Measurements from ENCODE around the gene MMP20. TPM values are rescaled to one million over a fixed set of nuclear protein-coding genes. Genes with fewer than 3 reads are reported as not detected.

MMP20 gene
- polyA plus RNA-seq, 1 of the 3 experiments (the other 2 are of a cell fraction) = not detected

- Histone ChIP-seq H2AFZ (ENCODE audit: low read depth) (no peak overlapping the region), H3K27ac (ENCODE audit: low read depth in 2 of 2, low read length in 1 of 2) (no peak overlapping the region), H3K4me2 (no peak overlapping the region), H3K36me3 (replicated peaks in 1 of 2; ENCODE audit: control insufficient read depth in 1 of 2, insufficient read depth in 2 of 2, low read length in 1 of 2) (no peaks in the 10 kb centered on the region), H3K4me1 (ENCODE audit: control insufficient read depth in 1 of 2, insufficient read depth in 2 of 2, low read depth in 1 of 2, low read length in 1 of 2) (no peaks in the 10 kb centered on the region; a peak in 1 of 4 replicates), H3F3A (replicated peaks; ENCODE audit: insufficient read depth) (peaks cover 10% of the 10 kb centered on the region), H3K9me3 (no peaks in the 10 kb centered on the region), H3K79me2 (ENCODE audit: insufficient read depth) (no peaks in the 10 kb centered on the region), H3K4me3 (ENCODE audit: low read depth in 2 of 2, low read length in 1 of 2) (no peak overlapping the region), H4K20me1 (ENCODE audit: insufficient read depth) (no peaks in the 10 kb centered on the region), H3K9ac (no peak overlapping the region), H3K9me2 (no peaks in the 10 kb centered on the region), H3K27me3 (ENCODE audit: insufficient read depth) (no peaks in the 10 kb centered on the region)
- CTCF ChIA-PET = no interaction called here
- TF ChIP-seq TCF12 (IDR thresholded peaks at IDR 0.05) = no peak
- no peak for TF ChIP-seq SIN3A (IDR thresholded peaks at IDR 0.05; ENCODE audit: borderline replicate concordance, low read depth, low read length)
- TF ChIP-seq MAX (IDR thresholded peaks at IDR 0.05; ENCODE audit: low read depth) = no peak
- no peak for TF ChIP-seq MEF2A (IDR thresholded peaks at IDR 0.05; ENCODE audit: borderline replicate concordance, low read depth)
- TF ChIP-seq, protein P1, sequence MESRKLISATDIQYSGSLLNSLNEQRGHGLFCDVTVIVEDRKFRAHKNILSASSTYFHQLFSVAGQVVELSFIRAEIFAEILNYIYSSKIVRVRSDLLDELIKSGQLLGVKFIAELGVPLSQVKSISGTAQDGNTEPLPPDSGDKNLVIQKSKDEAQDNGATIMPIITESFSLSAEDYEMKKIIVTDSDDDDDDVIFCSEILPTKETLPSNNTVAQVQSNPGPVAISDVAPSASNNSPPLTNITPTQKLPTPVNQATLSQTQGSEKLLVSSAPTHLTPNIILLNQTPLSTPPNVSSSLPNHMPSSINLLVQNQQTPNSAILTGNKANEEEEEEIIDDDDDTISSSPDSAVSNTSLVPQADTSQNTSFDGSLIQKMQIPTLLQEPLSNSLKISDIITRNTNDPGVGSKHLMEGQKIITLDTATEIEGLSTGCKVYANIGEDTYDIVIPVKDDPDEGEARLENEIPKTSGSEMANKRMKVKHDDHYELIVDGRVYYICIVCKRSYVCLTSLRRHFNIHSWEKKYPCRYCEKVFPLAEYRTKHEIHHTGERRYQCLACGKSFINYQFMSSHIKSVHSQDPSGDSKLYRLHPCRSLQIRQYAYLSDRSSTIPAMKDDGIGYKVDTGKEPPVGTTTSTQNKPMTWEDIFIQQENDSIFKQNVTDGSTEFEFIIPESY (IDR thresholded peaks at IDR 0.05; ENCODE audit: borderline replicate concordance, low read depth) = no peak
- no peak for TF ChIP-seq RFX5 (IDR thresholded peaks at IDR 0.05; ENCODE audit: low read length)
- no peak for TF ChIP-seq RCOR1 (IDR thresholded peaks at IDR 0.05; ENCODE audit: low read length)
- TF ChIP-seq NFIC (IDR thresholded peaks at IDR 0.05; ENCODE audit: borderline replicate concordance) = no peak
- no peak for DNase-seq
- 86% methylated on average over 1 of the region's 1 CpG for WGBS (ENCODE audit: low lambda C conversion rate)
- POLR2A ChIA-PET = no interaction called here
Observed at GRCh38 chr11:102527041-102527440, 98.1 kb downstream of the MMP20 start.

Other genes starting within 250 kb of the MMP20 start
- gene TMEM123, start 172.6 kb downstream of the MMP20 start, polyA plus RNA-seq (2012; rRNA removed) = 86.1 and 132 TPM in 2 replicates
- gene MMP7, start 94.6 kb downstream of the MMP20 start, polyA plus RNA-seq (2012; rRNA removed) = 0.13 and 0.36 TPM in 2 replicates
- not detected in 2 replicates for gene MMP27, start 80.4 kb upstream of the MMP20 start, polyA plus RNA-seq (2012; rRNA removed)
- gene MMP8, start 99.6 kb upstream of the MMP20 start, polyA plus RNA-seq (2012; rRNA removed) = 0.07 TPM in 1 of 2 replicates, not detected in the other
- gene MMP10, start 155.3 kb upstream of the MMP20 start, polyA plus RNA-seq (2012; rRNA removed) = 1.4 and 2.2 TPM in 2 replicates
- 5.9 and 6.5 TPM in 2 replicates for gene MMP1, start 172.8 kb upstream of the MMP20 start, polyA plus RNA-seq (2012; rRNA removed)
- gene MMP3, start 218.3 kb upstream of the MMP20 start, polyA plus RNA-seq (2012; rRNA removed) = 39.3 and 48.4 TPM in 2 replicates
- 2.0 and 2.8 TPM in 2 replicates for gene MMP12, start 249.7 kb upstream of the MMP20 start, polyA plus RNA-seq (2012; rRNA removed)

Data from SK-N-SH (cell line).